HG03565 (cell line): ENCODE results near the gene PRM1.

Experiments
- ATAC-seq: cut with Tn5 transposase; IDR thresholded peaks from one replicate; pipeline ENCODE4 v1.9.1; 2021; ENCODE audit warnings: mild to moderate bottlenecking, moderate library complexity; ENCODE audit not compliant: unreplicated experiment

Gene PRM1

DNA sequence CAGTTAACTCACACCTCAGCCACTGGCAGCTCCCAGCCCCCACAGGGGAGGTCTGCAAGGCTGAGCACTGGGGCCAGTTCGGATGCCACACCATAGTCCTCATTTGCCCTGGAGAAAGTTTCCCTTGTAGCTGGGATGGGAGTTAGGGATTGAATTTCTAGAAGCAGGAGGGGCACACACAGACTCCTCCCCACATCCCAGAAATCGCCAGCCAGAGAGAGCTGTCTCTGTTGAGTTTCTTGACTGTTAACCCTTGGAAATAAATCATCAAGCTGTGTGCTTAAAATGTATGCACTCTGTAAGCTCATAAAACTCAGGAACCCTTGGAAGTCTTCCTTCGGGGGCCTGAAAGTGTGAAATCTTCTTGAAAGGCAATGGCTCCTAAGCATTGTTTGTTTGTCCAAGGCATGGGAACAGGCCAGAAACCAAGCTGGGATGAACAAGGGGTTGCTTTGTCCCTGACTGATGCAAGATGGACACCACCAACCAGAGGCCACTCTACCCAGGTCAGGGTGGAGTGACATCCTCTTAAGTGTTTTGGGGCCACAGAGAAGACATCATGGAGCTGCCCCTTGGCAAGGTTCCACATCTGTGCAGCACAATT, 7.3 kb downstream of the PRM1 start:
- no peak for ATAC-seq

DNA sequence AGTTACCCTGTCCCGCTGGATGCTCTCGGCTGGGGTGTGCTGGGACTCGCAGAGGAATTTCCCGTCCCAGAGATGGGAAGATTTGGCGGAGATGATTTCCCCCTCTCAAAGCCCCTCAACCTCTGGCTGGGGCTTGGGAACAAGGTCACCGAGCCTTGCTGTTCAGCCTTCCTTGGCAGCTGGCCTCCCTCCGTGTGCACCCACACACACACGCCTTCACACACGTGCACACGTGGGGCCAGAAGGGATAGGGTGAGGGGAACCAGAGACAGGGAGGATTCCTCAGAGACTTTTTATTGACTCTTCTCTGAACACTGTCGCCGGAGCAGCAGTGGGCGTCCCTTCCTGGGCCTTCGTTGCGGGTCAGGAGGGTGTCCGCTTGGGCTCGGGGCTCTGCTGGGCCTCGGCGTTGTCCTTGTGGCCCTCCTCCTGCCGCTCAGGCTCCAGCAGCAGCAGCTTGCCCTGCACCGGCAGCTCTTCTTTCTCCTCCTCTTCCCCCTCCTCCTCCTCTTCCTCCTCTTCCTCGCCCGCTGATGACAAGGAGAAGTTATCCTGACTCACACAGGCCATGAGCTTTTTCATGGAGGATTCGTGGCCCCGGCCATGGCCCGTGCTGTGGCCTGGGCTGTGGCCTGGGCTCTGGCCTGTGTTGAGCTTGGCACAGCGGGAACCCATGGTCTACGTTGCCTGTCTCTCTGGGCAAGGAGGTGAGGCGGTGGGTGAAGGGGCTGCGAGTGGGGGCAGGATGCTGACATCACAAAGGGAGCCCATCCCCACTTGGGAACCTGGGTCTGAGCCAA, 8.0 kb downstream of the PRM1 start, which contains the start of gene PRM3:
Gene PRM3, minus strand, starts transcription at position 709 of the 800 bp plus-strand sequence. Its CDS starts 34 bp downstream, at position 675.
- no peak for ATAC-seq

DNA sequence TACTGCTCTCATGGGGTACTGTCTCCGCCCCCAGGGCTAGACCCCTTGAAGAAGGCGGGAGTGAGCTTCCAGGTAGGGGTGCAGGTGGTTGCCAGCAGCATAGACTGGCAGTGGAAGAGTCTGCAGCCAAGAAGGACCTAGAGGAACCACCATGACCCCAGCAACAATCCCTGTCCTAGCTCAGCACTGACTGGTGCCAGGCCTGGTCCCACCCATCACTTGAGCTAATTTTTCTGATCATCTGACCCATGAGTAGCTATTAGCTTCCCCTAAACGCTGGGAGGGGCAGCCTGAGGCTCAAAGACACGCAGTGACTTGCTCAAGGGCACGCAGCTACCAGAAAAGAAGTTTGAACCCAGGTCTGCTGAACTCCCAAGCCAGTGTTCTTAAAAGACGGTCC, 8.6 kb downstream of the PRM1 start:
- ATAC-seq = no peak

DNA sequence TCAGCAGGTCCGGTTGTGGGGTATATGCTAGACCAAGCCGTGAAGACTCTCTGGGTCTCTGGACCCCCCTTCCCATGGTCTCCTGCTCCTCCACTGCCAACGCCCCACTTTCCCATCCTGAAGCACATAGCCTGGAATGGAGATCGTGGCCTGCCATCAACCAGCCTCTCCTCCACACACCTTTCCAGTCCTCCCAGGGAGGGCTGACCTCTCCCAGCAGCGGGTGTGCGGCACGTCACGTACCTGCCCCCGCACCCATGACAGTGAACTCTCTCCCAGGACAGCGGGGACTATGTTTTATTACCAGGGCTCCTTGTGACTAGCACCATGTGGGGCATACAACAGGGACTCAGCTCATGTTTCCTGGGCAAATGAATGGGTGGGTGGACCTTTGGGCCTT, 9.5 kb downstream of the PRM1 start:
- no peak for ATAC-seq

DNA sequence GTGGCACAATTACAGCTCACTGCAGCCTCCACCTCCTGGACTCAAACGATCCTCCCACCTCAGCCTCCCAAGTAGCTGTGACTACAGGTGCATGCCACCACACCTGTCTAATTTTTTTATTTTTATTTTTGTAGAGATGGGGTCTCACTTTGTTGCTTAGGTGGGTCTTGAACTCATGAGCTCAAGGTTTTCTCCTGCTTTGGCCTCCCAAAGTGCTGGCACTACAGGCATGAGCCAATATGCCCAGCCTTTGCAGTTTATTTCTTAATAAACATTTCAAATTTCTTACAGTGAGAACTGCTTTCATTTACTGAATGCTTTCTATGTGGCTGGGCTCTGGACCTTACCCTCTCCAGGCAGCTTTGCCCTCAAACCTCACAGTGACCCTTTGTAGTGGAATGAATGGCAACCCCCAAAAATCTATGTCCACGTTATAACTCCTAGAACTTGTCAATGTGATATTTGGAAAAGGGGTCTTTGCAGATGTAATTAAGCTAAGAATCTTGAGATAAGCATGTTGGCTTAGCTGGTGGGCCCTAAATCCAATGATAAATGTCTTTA, 10.4 kb downstream of the PRM1 start:
- ATAC-seq = no peak

DNA sequence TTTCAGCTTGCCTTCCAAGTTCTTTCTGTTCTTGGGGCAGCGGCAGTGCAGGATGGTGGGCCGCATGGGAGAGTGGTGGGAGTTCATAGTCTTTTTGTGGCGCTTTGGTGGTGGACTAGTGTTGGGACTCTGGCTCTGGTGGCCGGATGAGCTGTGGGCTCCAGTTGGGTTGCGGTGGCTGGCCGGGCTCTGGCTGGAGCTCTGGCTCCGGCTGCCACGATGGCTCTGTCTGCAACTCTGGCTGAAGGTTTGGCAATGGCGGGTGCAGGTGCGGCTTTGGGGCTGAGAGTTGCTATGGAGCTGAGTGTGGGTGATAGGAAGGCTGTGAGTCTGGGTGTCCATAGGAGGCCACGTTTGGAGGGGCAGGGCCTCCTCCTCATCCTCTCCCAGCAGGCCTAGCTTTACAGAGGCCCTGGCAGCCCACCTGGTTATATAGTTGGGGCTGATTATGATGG, 12.2 kb downstream of the PRM1 start, which contains the start of gene TNP2:
Gene TNP2, minus strand, starts transcription at position 405 of the 455 bp plus-strand sequence. Its CDS starts 63 bp downstream, at position 342.
- ATAC-seq = no peak

DNA sequence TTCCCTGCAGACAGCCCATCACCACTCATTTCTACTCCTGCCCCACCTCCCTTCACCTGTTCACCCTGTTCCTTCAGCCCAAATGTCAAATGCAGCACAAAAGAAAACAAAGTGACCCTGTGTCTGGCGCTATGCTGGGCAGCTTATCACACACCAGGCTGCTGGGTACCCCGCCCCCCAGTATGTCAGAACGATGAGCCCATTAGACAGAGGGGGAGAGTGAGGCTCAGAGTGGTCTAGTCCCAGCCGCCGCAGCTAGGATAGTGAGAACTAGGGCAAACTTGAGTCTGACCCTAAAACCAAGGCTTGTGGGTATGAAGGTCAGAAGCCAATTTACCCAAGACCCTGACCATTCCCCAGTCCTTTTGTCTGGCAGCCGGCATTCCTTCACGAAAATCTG, 16.0 kb downstream of the PRM1 start:
- no peak for ATAC-seq

DNA sequence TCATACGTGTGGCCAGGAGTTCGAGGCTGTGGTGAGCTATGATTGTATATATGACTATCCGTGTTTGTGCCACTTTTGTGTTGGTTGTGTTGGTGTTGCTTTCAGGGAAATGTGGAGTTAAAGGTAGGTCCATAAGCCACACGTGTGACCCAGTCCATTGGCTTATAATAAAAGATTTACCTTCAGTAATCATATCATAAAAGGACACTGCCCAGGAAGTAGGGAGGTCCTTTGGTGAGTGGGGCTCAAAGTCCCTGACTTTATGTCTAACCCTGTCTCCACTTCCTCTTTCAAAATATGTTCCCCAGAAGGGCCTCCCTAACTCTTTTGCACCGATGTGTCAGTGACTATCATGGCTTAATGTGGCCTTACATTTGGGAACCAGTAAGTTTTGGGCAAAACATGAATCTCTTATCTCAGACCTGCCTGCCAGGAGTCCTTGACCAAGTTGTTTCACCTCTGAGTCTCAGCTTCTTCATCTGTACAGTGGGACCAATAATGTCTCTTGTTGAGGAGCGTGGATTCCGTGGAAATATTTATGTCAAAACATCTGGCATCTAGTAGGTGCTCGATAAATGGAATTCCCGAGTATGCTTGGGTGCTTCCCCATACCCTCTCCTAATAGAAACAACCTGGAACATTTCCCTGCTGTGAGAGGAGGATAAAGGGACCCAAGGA, 16.8 kb downstream of the PRM1 start:
- ATAC-seq = no peak

DNA sequence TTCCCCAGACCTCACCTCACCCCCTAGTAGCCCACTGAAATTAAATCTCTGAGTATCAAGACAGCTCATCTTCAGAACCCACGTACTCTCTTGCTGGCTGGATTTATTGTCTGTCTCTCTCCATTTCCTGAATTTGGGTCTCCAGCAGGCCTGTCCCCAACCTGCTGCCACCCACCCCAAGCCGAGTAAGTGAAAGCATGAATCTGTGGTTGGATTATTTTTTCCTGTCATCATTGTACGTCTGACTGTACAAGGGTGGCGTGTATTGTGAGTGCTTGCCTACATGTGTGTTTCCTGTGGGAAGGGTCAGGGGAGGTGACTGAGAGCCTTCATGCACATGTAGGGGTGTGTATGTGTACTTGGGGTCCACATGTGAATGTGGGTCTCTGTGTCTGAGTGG, 17.4 kb downstream of the PRM1 start:
- no peak for ATAC-seq

DNA sequence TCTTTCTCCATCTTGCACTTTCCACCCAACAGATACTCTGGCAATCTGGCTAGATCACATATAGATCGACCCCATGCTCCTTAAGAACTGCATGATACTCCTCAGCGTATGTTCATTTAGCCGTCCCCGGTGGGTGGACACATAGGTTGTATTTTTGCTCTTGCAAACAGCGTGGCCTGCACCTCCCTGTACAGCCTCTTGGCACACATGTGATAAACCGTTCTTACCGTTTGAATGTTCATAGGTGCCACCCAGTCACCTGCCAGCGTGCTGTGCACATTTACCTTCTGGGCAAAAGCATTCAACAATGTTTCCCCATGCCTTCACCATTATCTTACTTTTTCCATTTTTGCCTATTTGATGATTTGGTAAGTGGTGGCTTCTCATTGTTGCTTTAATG, 18.2 kb downstream of the PRM1 start:
- ATAC-seq = no peak

DNA sequence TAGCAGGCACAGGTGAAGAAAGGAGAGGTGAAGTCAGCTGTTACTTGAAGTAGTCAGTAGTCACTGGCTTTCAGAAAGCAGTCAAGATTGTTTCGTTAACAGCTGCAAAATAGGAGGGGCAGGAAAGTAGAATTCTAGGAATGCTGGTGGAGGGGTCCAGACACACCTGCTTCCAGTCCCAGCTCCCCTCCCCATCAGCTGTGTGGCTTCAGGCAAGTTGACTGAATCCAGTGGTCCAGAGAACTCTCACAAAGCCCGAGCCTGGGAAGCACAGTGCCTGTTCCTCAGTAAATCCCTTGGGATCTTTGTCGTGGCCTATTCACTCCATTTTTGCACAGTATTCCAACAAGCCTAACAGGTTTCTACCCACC, 20.5 kb downstream of the PRM1 start:
- no peak for ATAC-seq

DNA sequence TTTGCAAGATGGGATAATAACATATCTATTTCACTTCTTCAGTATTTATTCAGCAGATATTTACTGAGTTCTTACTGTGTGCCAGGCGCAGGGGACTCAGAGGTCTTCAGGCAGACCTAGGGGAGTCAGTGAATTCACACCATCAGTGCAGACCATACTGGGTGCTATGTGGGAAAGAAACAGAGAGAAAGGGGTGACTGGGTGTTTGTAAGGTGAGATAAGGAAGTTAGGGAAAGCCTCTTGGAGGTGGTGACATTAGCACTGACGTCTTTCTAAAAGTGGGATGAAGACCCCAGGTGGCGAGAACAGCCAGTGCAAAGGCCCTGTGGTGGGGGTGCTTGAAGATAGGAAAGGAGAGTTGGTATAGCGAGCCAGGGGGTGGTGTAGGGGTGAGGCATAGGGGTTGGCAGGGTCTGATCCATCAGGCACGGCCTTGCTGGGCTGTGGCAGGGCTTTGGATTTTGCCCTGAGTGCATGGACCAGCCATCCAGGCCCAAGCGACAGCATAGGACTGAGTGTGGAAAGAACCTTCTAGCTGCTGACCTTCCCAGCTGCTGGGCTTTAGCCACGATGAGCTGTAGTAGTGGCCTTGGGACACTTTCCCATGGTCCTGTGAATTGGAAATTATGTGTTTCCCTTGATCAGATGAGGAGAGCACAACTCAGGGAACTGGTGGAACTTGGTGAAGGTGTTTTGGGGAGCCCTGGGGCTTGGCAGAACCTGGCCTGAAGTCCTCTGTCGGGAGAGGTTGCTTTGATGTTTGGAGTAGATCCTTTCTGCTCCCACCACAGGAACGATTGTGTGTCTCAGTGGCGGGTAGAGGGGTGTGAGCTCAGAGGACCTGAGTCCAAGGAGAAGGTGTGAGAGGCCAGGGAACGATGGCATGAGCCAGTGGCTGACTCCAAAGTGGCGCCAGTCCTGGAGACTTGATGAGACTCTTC, 21.2 kb downstream of the PRM1 start:
- ATAC-seq = no peak

DNA sequence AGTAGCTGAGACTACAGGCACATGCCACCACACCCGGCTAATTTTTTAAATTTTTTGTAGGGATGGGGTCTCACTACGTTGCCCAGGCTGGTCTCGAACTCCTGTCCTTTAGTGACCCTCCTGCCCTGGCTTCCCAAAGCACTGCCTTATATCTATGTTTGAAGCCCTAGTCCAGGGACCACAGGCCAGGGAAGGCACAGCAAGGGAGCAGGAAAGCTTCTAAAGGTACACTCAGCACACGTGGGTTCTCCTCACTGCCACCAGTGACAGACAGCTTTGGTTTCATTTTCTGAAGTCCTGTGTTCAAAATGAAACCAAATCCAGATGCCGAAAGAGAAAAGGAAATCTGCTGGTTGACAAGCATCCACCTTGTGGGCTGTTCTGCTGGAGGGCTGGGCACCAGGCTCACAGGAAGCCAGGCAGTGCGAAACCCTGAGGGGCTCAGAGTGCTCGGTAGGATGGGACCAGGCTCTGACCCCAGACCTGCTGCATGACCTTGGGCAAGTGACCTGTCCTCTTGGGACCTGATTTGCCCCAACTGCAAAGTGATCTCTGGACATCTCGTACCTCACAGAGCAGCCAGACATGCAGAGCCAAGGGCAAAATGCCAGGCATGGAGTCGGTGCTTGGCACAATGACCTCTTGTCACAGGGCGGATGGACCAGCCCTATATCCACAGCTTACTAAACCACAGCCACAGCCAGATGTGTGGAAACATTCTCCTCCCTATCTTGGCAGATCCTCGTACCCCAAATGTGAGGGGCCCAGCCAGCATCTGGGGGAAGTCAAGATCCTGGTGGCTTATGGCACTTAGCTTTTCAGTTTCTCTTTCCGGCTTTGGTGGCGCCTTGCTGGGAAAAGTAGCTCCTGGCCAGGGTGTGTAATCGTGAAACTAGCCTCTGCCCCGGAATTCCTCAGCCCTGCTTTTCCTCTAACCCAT, 22.3 kb downstream of the PRM1 start:
- no peak for ATAC-seq

DNA sequence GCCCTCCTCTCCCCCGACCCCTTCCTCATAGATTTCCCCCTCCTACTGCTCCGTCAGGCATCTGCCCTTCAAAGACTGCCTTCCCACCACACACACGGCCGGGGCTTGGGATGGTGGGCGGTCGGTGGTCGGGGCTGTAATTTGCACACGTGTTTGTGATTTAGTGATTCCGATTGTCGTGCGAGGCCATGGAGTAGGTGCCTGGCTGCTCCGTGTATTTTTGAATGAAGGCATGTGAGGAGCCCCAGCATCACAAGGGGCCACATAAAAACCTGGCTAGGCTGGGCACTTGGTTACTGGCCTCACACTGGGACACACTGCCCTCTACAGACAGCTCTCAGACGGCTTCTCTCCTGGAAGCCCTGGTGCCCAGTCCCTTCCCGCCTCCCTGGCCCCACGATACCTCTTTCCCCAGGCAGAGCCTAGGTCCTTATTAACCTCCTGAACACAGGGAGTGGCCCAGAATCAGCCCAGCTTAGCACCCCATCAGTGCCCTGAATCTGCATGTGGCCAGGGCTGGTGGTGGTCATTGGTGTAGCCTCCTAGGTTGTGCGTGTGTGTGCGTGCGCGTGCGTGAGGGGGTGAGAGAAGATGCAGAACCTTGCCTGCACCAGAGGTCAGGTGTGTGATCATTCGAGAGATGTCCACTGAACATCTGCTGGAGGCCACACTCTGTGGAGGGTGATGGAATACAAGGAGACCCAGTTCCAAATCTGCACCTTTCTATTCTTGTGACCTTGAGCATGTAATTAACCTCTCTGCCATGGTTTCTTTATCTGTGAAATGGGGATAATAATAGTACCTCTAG, 23.8 kb downstream of the PRM1 start:
- ATAC-seq = no peak

DNA sequence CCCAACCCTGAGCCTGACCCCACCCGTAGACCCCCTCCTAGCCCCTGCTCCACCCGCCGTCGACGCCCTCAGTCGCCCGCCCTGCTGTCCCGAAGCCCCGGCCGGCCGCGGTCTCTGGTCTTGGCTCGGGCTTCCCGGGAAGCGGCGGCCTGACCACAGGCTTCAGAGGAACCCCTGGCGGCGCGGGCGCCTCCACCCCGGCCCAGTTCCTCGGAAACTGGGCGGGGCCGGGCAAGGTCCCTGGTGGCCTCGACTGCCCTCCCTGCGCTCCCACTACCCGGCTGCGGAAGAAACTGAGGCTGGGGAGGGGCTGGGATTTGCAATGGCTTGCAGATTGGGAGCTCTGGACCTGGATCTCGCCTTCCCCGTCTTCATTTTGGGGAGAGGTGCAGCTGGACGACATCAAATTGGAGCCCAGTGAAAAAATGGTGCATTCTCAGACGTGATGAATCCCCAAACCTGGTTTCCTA, 24.4 kb downstream of the PRM1 start:
- no peak for ATAC-seq

DNA sequence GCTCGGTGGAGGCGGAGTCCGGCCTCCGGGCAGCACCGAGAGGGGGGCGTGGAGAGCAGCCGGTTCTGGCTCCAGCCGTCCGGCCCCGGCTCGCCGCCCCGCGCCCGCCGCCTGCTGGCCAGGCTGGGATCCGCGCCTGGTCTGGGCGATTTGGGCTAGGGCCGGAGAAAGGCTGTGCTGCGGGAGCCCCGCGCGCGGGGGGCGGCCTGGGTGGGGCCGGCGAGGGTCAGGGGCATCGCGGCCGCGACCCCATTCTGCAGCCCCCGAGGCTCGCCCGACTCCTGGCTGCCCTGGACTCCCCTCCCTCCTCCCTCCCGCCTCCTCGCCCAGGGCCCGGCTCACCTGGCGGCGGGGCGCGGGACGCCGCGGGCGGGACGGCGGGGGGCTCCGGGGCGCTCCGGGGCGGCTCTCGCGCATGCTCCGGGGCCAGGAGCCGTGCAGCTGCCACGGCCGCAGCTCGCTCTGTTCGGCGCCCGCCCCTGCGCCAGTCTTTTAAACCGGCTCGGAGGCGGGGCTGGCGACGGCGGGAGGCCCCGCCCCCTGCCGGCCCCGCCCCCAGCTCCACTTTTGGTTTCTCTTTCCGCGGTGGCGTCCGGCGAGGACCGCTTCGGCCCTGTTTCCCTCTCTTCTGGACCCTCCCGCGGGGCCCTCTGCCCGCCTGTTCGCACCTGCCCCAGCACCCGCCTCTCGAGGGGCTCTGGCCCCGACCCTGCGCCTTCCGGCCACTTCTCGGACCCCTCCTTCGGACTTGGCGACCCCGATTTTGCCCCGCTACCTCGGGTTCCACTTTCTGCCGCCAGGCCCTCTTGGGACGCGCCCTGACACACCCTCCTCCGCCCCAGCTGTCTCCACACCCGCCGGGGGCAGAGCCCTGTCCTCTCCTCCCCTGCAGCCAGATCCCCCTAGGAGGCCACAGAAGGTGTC, 25.1 kb downstream of the PRM1 start, which contains the start of gene SOCS1:
Gene SOCS1, minus strand, starts transcription at position 468 of the 924 bp plus-strand sequence. CDS start 726 bp downstream, outside the sequence.
- peak; percentile 40 for ATAC-seq
